Measurements from ENCODE around the gene EPB41L4A. TPM values are rescaled to one million over a fixed set of nuclear protein-coding genes. Genes with fewer than 3 reads are reported as not detected.

The EPB41L4A gene
- total RNA-seq, 2 donors from 2014 or later, result 13.0 to 23.8 TPM

- intact Hi-C loops (cut with DNase I), result no loop called here
- DNase-seq (ENCODE audit: low spot score), result no peak
These were observed 226.2 kb downstream of the EPB41L4A start for GRCh38 chr5:112192866-112193265.

- intact Hi-C loops (cut with DNase I), result no loop called here
- DNase-seq (ENCODE audit: low spot score), result no peak
These were observed 227.0 kb downstream of the EPB41L4A start for GRCh38 chr5:112192072-112192471.

DNA sequence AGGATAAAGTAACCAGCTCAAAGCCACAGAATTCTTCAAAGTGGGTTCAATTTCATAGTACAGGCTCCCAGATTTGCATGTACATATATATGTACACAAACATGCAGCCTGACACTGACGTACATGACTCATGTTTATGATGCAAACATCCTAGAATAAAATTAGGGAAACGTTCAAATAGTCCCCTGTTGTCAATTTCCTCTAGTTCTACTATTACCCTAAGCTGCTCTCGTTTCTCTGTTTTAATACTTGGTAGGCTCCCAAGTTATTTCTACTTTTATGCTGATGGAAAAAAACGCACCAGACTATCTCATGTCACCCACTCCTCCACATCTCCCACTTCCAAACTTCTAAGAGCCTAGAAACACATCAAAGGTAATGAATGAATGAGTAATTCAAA is 229.7 kb downstream of the EPB41L4A start:
- intact Hi-C loops (cut with DNase I), result no loop called here
- DNase-seq (ENCODE audit: low spot score), result no peak

- intact Hi-C loops (cut with DNase I), result no loop called here
- no peak for DNase-seq (ENCODE audit: low spot score)
These were observed 232.6 kb downstream of the EPB41L4A start for GRCh38 chr5:112186401-112186990.

DNA sequence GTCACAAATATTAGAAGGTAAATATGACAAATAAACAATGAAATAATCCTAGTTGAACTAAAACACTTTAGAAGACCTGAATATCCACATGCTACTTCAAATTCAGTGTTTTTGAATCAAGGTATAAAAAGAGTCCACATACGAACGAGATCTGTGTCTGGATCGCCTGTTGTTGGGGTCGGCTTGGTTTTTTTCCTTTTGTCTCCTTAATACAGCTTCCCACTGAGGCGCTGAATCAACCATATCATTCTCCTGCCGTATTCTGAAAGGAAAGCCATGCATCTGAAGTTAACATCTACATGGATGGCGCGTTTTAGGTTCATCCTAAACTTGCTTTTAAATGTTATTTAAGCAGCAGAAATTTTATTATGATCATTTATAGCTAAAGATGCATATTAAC is 235.2 kb downstream of the EPB41L4A start:
- DNase-seq (ENCODE audit: low spot score), result no peak
- intact Hi-C loops (cut with DNase I), result no loop called here

DNA sequence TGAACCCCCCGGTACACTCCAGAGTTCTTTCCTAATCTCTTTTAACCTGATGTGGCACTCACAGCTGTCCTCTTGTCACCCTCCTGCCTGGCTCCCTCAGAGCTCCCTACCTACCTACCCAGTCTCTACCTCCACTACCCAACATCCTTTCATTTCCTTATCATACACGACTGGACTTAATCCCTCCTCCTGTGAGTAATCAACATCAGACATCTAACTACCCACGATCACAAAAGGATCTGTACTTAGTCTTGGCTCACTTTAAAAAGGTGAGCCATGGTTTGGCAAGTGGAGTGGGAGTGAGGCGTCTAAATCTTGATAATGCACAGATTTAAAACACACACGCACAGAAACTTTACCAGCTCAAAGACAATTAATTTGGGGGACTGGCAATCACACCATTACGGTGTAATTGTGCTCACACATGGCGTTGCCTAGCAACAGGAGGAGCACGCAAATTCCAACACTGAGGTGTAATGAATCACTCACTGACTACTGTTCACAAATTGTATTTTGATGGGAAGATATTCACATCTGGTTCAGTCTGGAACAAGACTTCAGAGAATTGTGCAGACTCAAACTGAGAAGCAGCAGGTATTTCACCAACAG is 235.9 kb downstream of the EPB41L4A start:
- intact Hi-C loops (cut with DNase I), result no loop called here
- DNase-seq (ENCODE audit: low spot score), result no peak

DNA sequence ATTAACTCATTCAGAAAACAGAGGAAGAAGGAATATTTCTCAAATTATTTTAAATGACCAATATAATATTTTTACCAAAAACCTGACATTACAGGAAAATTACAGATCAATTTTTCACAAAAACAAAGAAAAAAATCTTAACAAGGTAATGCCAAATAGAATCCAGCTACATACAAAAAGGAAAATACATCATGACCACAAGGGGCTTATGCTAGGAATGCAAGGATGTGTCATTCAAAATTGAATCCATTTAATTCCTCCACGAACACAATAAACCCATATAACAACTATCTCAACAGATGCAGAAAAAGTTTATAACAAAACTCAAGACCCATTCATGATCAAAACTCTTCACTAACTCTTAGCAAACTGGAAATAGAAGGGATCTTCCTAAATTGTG is 239.8 kb downstream of the EPB41L4A start:
- DNase-seq (ENCODE audit: low spot score), result no peak
- intact Hi-C loops (cut with DNase I), result loop anchor here in 1 of 2 donors (10.0 kb wide), 1 partner anchor 236 kb away; the partner anchor contains the start of gene EPB41L4A

DNA sequence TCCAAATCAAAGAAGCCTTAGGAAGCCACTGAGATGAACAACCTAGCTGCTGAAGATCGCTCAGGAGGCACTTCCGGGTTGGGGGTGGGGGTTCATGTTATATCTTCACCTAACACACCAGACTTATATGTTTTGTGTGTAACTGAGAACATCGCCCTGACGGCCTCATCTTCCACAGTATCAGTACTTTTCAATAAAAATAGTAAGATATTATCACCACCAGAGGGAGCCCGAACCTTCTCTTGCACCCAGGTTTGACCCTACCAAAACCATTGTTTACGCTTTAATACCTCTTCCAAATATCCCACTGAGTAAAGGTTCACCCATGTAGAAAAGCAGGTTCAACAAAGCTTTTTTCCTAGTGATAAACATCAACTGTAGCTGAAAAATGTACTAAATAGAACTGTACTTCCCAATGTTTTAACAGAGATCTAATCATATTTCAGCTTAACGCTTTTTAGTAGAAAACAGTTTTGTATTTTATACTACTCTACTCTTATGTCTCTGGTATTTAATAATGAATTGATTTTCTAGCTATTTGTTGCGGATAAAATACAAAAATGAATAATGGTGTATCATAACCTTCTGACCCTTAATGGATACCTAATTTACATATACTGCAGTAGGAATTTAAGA is 244.0 kb downstream of the EPB41L4A start:
- intact Hi-C loops (cut with DNase I), result loop anchor here in 1 of 2 donors (10.0 kb wide), 1 partner anchor 240 kb away; the partner anchor contains the start of gene EPB41L4A
- no peak for DNase-seq (ENCODE audit: low spot score)

DNA sequence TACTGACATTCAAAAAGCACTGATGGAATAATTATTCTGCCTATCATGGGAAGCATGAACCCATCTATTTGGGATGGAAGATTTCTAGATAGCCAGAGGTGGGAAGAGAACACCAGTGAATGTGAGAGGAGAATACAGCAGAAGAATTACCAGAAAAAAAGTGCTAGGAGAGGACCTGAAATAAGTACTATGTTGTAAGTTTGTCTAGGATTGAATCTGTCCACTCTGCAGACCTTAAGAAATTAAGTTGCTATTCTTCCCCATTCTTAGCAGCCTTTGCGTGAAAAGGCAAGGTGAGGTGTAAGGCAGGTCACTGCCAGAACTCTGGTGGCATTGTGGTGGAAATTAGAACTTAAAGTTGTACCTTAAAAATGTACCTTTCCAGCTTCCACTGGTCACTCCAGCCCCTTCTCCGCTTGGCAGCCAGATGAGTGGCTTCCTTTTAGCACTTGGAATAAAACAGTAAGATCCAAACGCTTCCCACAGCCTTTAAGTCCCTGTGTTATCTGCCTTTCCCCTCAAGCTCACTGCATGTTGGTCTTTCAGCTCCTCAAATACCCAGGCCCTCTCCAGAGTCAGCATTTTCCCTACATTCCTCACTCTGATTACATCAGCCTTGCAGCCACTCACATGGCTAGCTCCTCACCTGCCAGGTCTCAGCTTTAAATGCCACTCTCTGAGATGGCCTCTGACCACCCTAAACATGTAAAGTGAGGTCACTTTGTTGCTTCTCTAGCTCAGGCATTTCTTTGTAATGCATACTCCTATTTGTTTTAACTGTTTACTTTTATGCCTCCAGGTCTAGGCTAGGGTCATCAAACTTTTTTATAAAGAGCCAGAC is 253.0 kb downstream of the EPB41L4A start:
- intact Hi-C loops (cut with DNase I), result no loop called here
- no peak for DNase-seq (ENCODE audit: low spot score)

DNA sequence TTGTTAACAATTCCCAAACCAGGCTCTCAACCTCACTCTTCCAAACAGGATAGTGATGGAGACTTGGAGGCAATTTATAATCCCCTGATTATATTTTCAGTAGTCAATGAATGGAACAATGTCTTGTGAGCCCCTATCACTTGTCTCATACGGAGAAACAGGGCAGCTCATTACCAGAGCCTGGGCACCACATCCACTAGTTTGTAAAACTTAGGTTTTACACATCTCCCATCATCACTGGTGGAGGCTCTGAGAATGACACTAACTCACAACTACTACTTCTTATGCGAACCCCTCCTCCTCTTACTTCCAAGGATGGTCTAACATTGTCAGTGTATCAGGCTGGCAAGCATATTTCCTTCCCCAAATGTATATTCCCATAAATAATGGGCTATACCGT is 253.7 kb downstream of the EPB41L4A start:
- no peak for DNase-seq (ENCODE audit: low spot score)
- intact Hi-C loops (cut with DNase I), result no loop called here

GRCh38 chr5:112163435-112163834 is 255.6 kb downstream of the EPB41L4A start:
- intact Hi-C loops (cut with DNase I), result no loop called here

GRCh38 chr5:112161392-112161748 is 257.7 kb downstream of the EPB41L4A start:
- intact Hi-C loops (cut with DNase I), result no loop called here
- DNase-seq (ENCODE audit: low spot score), result no peak

More at GRCh38 chr5:112163435-112163834, 255.6 kb downstream of the EPB41L4A start:
- DNase-seq (ENCODE audit: low spot score), result no peak

- intact Hi-C loops (cut with DNase I), result no loop called here
- DNase-seq (ENCODE audit: low spot score), result peak; percentile 98
These were observed 258.3 kb downstream of the EPB41L4A start for GRCh38 chr5:112160652-112161391.

DNA sequence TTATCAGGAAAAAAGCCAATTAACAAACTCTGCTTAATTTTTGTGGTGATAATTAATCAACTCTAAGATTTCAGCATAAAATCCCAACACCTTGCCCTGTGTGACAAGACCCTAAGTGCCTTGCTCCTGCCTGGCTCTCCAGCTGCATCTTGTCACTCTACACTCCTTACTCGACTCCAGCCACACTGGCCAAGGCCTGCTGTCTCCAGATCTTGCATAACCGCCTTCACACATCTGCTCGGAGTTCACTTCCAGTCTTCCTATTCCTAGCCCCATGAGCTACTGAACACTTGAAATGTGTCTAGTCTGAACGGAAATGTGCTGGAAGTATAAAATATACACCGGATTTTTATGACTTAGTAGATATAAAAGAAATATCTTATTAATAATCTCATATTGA is 259.6 kb downstream of the EPB41L4A start:
- intact Hi-C loops (cut with DNase I), result no loop called here
- no peak for DNase-seq (ENCODE audit: low spot score)

DNA sequence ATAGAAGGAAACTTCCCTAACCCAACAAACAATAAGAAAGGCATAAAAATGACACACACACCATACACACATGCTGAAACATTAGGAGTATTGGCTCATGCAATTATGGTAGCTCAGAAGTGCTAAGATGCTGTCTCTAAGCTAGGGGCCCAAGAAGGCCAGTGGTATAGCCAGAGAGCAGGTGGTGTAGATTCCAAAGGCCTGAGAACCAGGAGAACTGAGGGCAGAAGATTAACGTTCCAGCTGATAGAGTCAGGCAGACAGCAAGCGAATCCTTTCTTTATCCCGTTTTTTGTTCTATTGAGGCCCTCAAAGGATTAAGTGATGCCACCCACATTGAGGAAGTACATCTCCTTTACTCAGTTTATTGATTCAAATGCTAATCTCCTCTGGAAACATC is 262.9 kb downstream of the EPB41L4A start:
- no peak for DNase-seq (ENCODE audit: low spot score)
- intact Hi-C loops (cut with DNase I), result no loop called here

- intact Hi-C loops (cut with DNase I), result no loop called here
- no peak for DNase-seq (ENCODE audit: low spot score)
These were observed 264.0 kb downstream of the EPB41L4A start for GRCh38 chr5:112154940-112155686.

- intact Hi-C loops (cut with DNase I), result loop anchor here in 1 of 2 donors (5.0 kb wide), 1 partner anchor 597 kb away; no protein-coding TSS in a partner anchor
- DNase-seq (ENCODE audit: low spot score), result no peak
These were observed 269.4 kb downstream of the EPB41L4A start for GRCh38 chr5:112149727-112150126.

Measured in posterior vena cava (tissue), 2 donors.